Neuronal stem cell (in vitro differentiated cells): ENCODE measurements around the gene SEMA3A.
"Not testable (repeated sequence)": the region's sequence is repeated elsewhere in the genome, so short reads cannot be mapped to it uniquely, and the experiment has no call there.

Source experiments
- DNase-seq: peaks from one replicate; pipeline ENCODE4 v3.0.0-alpha.2; 2013; ENCODE audit warnings: low spot score
- H2AFZ ChIP-seq: one replicate; pipeline ENCODE4 v1.6.1; 2013; ENCODE audit warnings: mild to moderate bottlenecking, low read length, inconsistent platforms
- H2AK5ac ChIP-seq: 2 replicates; pipeline ENCODE4 v1.6.1; 2013; ENCODE audit warnings: low read depth, mild to moderate bottlenecking, inconsistent platforms, low read length, moderate library complexity, mixed read lengths
- H2BK120ac ChIP-seq: 2 replicates; pipeline ENCODE4 v1.6.1; 2013; ENCODE audit warnings: low read depth, mild to moderate bottlenecking, inconsistent platforms, low read length, moderate library complexity, mixed read lengths
- H2BK12ac ChIP-seq: one replicate; pipeline ENCODE4 v1.6.1; 2013; ENCODE audit warnings: low read length, inconsistent platforms
- H2BK15ac ChIP-seq: 2 replicates; pipeline ENCODE4 v1.6.1; 2013; ENCODE audit warnings: mild to moderate bottlenecking, low read length, inconsistent platforms, mixed read lengths
- H2BK5ac ChIP-seq: one replicate; pipeline ENCODE4 v1.6.1; 2013; ENCODE audit warnings: inconsistent platforms, mild to moderate bottlenecking, low read length, moderate library complexity
- H3K14ac ChIP-seq: one replicate; pipeline ENCODE4 v1.6.1; 2013; ENCODE audit warnings: low read length, inconsistent platforms
- H3K18ac ChIP-seq: 2 replicates; pipeline ENCODE4 v1.6.1; 2013; ENCODE audit warnings: low read length, inconsistent platforms
- H3K23ac ChIP-seq: 2 replicates; pipeline ENCODE4 v1.6.1; 2013; ENCODE audit warnings: low read depth, mild to moderate bottlenecking, mixed read lengths, low read length, inconsistent platforms; ENCODE audit not compliant: poor library complexity
- H3K27ac ChIP-seq: replicated peaks from 3 replicates; pipeline ENCODE4 v1.5.1; 2013; ENCODE audit warnings: low read length, inconsistent platforms
- H3K27me3 ChIP-seq, 3 experiments: 2 replicates each; pipeline ENCODE4 v1.6.1; 2013; ENCODE audit warnings: low read length in 3 of 3, mild to moderate bottlenecking in 2 of 3, inconsistent platforms in 1 of 3, low read depth in 1 of 3, mixed read lengths in 1 of 3, moderate library complexity in 1 of 3; ENCODE audit not compliant: control insufficient read depth in 3 of 3, insufficient read depth in 3 of 3
- H3K36me3 ChIP-seq, 2 donors: replicated peaks in 1 of 2; 2 replicates each; pipeline ENCODE4 v1.6.1; 2013; ENCODE audit warnings: low read length in 2 of 2; ENCODE audit not compliant: control insufficient read depth in 2 of 2, insufficient read depth in 2 of 2
- H3K4ac ChIP-seq: 2 replicates; pipeline ENCODE4 v1.6.1; 2013; ENCODE audit warnings: inconsistent platforms, mild to moderate bottlenecking, low read length, moderate library complexity
- H3K4me1 ChIP-seq, 2 donors: 1 replicate in 1 of 2; 2 replicates in 1 of 2; pipeline ENCODE4 v1.6.1; 2013; ENCODE audit warnings: low read length in 2 of 2, low read depth in 1 of 2; ENCODE audit not compliant: control insufficient read depth in 2 of 2, insufficient read depth in 1 of 2
- H3K4me2 ChIP-seq: one replicate; pipeline ENCODE4 v1.6.1; 2013; ENCODE audit warnings: mild to moderate bottlenecking, low read length, inconsistent platforms; ENCODE audit not compliant: insufficient read depth, poor library complexity, severe bottlenecking
- H3K4me3 ChIP-seq, 2 donors: 2 replicates each; pipeline ENCODE4 v1.5.1; 2013; ENCODE audit warnings: low read length in 2 of 2, mild to moderate bottlenecking in 2 of 2, inconsistent platforms in 1 of 2, moderate library complexity in 1 of 2
- H3K79me1 ChIP-seq: one replicate; pipeline ENCODE4 v1.6.1; 2013; ENCODE audit warnings: low read depth, mild to moderate bottlenecking, inconsistent platforms, low read length, moderate library complexity
- H3K9ac ChIP-seq: one replicate; pipeline ENCODE4 v1.6.1; 2013; ENCODE audit warnings: mild to moderate bottlenecking, low read depth, low read length, inconsistent platforms; ENCODE audit not compliant: poor library complexity
- H3K9me3 ChIP-seq, 2 donors: replicated peaks in 1 of 2; 2 replicates each; pipeline versions ENCODE3 to v1.6.1; 2013; ENCODE audit warnings: low read length in 2 of 2, mild to moderate bottlenecking in 2 of 2, inconsistent platforms in 1 of 2, low read depth in 1 of 2, mixed read lengths in 1 of 2, moderate library complexity in 1 of 2; ENCODE audit not compliant: control insufficient read depth in 2 of 2, insufficient read depth in 1 of 2
- H4K8ac ChIP-seq: one replicate; pipeline ENCODE4 v1.6.1; 2013; ENCODE audit warnings: low read depth, mild to moderate bottlenecking, inconsistent platforms, low read length, moderate library complexity
- H4K91ac ChIP-seq: one replicate; pipeline ENCODE4 v1.6.1; 2013; ENCODE audit warnings: low read length, low read depth, mild to moderate bottlenecking, inconsistent platforms; ENCODE audit not compliant: poor library complexity
- WGBS, 2 donors: extraction: QIAGEN DNeasy Blood & Tissue Kit; methylation state at CpG; one replicate each; pipeline ENCODE4 v1.1.7; 2013; ENCODE audit warnings: missing lambda C conversion rate in 2 of 2, mixed read lengths in 1 of 2; ENCODE audit not compliant: insufficient read length in 2 of 2, insufficient replicate concordance in 1 of 2; ENCODE audit errors: extremely low coverage in 2 of 2; 5-methylcytosine and 5-hydroxymethylcytosine counted together

The SEMA3A gene

DNA sequence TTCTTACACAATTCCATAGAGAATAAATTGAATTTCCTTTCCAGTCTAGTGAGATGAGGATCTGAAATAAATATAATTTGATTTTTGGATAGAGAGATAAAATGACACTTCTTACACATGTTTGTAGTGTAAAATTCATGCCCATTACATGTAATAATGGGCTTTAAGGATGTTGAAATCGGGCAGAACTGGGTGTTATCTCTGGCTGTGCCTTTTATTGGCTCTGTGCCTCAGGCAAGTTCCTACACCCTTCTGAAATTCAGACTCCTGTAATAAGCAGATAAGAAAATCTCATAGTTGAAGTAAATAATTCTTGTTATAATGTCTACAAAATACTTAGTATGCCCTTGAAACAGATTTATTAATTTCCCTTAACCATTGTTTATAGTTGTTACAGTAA is 125.6 kb downstream of the SEMA3A start:
- no peaks in the 10 kb centered on the region for H3K27me3 ChIP-seq
- H3K23ac ChIP-seq = no peak overlapping the region
- H3K9ac ChIP-seq = no peak overlapping the region
- no peak overlapping the region for H2BK120ac ChIP-seq
- H3K27ac ChIP-seq = no peak overlapping the region
- no peak overlapping the region for H3K14ac ChIP-seq
- no peaks in the 10 kb centered on the region for H3K4me1 ChIP-seq
- H3K9me3 ChIP-seq = no peaks in the 10 kb centered on the region
- H3K18ac ChIP-seq = no peak overlapping the region
- peaks cover 0 to 16% of the 10 kb centered on the region in 2 donors for H3K36me3 ChIP-seq
- no peak overlapping the region for H2BK15ac ChIP-seq
- no peak overlapping the region for H4K8ac ChIP-seq
- H4K91ac ChIP-seq = no peak overlapping the region
- H3K4me3 ChIP-seq = no peak overlapping the region
- no peak overlapping the region for H2AFZ ChIP-seq
- no peak for DNase-seq
- H3K4ac ChIP-seq = no peak overlapping the region
- H2BK5ac ChIP-seq = no peak overlapping the region
- H2AK5ac ChIP-seq = no peak overlapping the region
- H2BK12ac ChIP-seq = no peak overlapping the region
- WGBS, 2 donors = no CpG with 5 or more reads among the region's 1 CpG
- H3K79me1 ChIP-seq = no peaks in the 10 kb centered on the region
- no peak overlapping the region for H3K4me2 ChIP-seq

DNA sequence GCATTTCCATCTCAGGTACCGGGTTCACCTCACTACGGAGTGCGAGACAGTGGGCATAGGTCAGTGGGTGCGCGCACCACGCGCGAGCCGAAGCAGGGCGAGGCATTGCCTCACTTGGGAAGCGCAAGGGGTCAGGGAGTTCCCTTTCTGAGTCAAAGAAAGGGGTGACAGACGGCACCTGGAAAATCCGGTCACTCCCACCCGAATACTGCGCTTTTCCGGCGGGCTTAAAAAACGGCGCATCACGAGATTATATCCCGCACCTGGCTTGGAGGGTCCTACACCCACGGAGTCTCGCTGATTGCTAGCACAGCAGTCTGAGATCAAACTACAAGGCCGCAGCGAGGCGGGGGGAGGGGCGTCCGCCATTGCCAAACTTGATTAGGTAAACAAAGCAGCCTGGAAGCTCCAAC is 132.1 kb downstream of the SEMA3A start:
- H3K14ac ChIP-seq, H2BK120ac ChIP-seq, H4K8ac ChIP-seq, H3K23ac ChIP-seq, H2AFZ ChIP-seq, DNase-seq, H3K4me1 ChIP-seq, H3K18ac ChIP-seq, H3K9me3 ChIP-seq, H3K27ac ChIP-seq, H3K4me2 ChIP-seq, H3K79me1 ChIP-seq, H2BK5ac ChIP-seq, H3K9ac ChIP-seq, H2AK5ac ChIP-seq, H3K4me3 ChIP-seq, H2BK15ac ChIP-seq, H3K27me3 ChIP-seq, H3K4ac ChIP-seq, H4K91ac ChIP-seq: not testable (repeated sequence)
- H3K36me3 ChIP-seq = peaks cover 0 to 27% of the 10 kb centered on the region in 2 donors
- H2BK12ac ChIP-seq = peak overlapping the region; percentile 46
- WGBS, 2 donors = no CpG with 5 or more reads among the region's 28 CpGs

DNA sequence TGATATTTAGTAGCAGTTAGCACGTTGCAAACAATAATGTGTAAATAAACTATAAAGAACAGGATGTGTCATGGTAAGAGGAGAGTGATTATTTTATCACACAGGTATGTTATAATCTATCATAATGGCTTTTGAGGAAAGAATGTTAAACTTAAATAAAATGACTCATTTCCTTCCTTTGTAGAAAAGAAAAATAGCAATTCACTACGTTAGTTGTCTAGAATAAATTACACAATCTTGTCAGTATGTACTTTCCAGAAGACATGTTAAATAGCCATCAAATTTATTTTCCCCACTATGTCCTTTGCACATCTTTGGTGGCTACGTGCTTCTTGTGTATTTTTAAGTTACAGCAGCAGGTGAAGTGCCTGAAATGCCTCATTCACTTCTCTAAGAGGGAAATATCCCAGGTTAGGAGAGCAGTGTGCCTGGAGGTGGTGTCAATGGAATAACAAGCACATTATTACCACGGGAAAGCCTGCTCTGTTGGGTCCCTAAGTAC is 133.8 kb downstream of the SEMA3A start:
- H3K14ac ChIP-seq = no peak overlapping the region
- no peak overlapping the region for H2AFZ ChIP-seq
- H3K9me3 ChIP-seq = peaks cover 0 to 5% of the 10 kb centered on the region in 2 donors
- H3K4me1 ChIP-seq = peaks cover 0 to 3% of the 10 kb centered on the region in 2 donors
- H3K27me3 ChIP-seq = no peaks in the 10 kb centered on the region
- H3K9ac ChIP-seq = no peak overlapping the region
- H3K79me1 ChIP-seq = no peaks in the 10 kb centered on the region
- WGBS, 2 donors = no CpG with 5 or more reads among the region's 4 CpGs
- no peak overlapping the region for H3K23ac ChIP-seq
- no peak overlapping the region for H3K27ac ChIP-seq
- DNase-seq = no peak
- no peak overlapping the region for H2BK120ac ChIP-seq
- no peak overlapping the region for H3K4me2 ChIP-seq
- no peak overlapping the region for H2AK5ac ChIP-seq
- H3K4me3 ChIP-seq = no peak overlapping the region
- no peak overlapping the region for H4K91ac ChIP-seq
- H3K4ac ChIP-seq = no peak overlapping the region
- no peak overlapping the region for H3K18ac ChIP-seq
- H2BK12ac ChIP-seq = no peak overlapping the region
- H2BK15ac ChIP-seq = no peak overlapping the region
- no peak overlapping the region for H2BK5ac ChIP-seq
- peaks cover 0 to 41% of the 10 kb centered on the region in 2 donors for H3K36me3 ChIP-seq
- H4K8ac ChIP-seq = no peak overlapping the region

DNA sequence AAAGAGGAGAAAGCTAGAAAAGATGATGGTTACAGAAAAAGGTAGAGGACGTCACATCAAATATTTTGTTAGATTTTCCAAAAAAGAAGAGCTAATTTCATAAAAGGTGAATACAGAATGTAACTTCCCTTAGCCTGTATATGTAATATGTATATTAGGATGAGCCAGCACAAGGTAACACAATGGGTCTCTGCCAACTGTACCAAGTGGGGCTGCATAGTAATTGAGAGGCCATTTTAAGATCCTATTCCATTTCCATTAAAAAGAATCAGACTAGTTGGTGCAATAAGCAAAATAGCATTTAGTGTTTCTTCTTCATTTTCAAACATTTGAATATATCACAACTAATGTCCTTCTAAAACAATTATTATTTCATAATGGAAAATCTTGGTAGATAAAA is 134.6 kb downstream of the SEMA3A start:
- Histone ChIP-seq H3K4me1 (peaks cover 0 to 3% of the 10 kb centered on the region in 2 donors), H2BK5ac (no peak overlapping the region), H3K9ac (no peak overlapping the region), H2BK120ac (no peak overlapping the region), H2BK12ac (no peak overlapping the region), H3K4ac (no peak overlapping the region), H3K9me3 (peaks cover 0 to 10% of the 10 kb centered on the region in 2 donors), H4K8ac (no peak overlapping the region), H3K14ac (no peak overlapping the region), H3K36me3 (peaks cover 0 to 46% of the 10 kb centered on the region in 2 donors), H3K4me2 (no peak overlapping the region), H2AK5ac (no peak overlapping the region), H3K23ac (no peak overlapping the region), H3K18ac (no peak overlapping the region), H2BK15ac (no peak overlapping the region), H3K27me3 (no peaks in the 10 kb centered on the region), H3K79me1 (no peaks in the 10 kb centered on the region), H3K27ac (no peak overlapping the region), H2AFZ (no peak overlapping the region), H4K91ac (no peak overlapping the region), H3K4me3 (no peak overlapping the region)
- DNase-seq = no peak
- WGBS, 2 donors = no CpG with 5 or more reads among the region's 1 CpG
